GM21360 (cell line): Measurements from ENCODE around the gene EDDM13.
"Not testable (repeated sequence)": the region's sequence is repeated elsewhere in the genome, so short reads cannot be mapped to it uniquely, and the experiment has no call there.

Experiments
- ATAC-seq: cut with Tn5 transposase; IDR thresholded peaks from one replicate; pipeline ENCODE4 v1.9.1; 2021; ENCODE audit warnings: mild to moderate bottlenecking, moderate library complexity; ENCODE audit not compliant: unreplicated experiment

EDDM13 gene

DNA sequence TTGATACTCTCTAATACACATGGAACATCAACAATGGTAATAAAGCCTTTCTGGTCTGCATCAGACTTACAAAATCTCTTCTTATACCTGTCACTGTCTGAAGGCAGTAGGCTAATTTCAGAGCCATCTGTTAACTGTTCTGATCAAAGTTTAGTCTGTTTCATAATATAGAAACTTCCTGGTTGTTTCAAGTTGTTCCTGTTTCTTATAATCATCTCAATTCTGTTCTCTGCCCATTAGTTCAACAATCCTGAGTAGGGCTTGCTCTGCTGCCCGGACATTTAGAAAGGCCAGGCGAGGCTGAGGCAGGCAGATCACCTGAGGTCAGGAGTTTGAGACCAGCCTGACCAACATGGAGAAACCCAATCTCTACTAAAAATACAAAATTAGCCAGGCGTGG lies 47.4 kb downstream of the EDDM13 start:
- ATAC-seq: no peak

DNA sequence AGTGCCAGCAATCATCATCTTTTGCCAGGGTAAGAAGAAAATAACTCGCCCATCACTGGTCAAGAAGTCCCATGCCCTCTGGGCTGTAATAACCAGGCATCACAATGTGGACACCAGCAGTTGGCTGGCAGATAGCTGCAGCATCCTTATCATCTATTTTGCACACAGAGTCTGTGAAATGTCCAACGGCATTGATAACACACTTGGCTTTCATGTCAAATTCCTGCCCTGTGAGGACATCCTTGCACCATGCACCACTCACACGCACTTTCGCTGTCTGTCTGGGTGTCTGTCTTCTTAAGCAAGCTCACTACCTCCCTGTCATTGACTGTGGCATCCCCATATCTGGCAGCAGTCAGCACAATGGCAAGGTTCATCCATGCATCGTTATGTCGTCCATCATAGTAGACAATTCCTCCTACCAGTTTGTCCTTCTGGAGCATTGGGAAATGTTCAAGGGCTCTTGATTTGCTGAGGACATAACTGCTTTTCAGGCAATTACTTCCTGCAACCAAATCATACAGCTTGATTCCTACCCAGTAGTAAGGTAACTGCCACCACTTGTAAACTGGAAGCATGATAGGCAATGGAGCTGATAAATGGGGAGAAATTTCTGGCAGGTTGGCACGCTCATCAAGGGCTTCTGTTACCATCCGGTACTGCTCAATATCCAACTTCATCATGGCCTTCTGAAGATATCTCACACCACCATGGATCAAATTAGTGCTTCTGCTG lies 48.9 kb downstream of the EDDM13 start:
- ATAC-seq: no peak

DNA sequence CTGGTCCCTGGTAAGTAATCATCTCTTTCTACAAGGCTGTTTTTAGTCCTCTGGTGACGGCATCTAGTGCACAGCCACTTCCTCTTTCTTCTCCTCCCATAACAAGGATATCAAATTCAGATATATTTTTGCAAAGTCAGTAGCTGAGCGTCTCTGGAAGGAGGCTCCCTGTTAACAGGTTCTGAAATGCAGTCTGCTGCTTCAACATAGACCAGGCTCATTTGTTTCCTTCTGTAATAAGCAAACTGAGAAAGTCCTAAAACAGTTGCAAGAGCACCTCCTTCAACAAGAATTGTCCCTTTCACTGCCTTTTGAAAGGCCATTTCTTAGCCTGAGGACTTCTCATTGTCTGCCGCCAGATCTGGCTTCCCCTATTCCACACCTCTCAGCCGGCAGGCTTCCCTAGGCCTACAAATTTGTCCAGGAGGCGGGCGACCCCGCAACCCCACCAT lies 49.5 kb downstream of the EDDM13 start:
- no peak for ATAC-seq

DNA sequence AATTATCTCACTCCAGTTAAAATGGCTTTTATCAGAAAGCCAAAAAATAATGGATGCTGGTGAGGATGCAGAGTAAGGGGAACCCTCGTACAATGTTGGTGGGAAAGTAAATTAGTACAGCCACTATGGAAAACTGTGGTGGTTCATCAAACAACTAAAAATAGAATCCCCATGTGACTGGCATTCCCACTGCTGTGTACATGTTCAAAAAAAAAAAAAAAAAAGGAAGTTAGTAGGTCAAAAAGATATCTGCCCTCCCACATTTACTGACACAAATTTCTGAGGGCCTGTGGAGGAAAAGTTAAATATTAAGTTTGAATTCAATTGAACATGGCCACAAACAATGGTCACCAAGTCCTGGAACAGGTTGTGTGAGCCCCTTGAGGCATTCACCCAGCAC lies 51.9 kb downstream of the EDDM13 start:
- ATAC-seq: no peak

DNA sequence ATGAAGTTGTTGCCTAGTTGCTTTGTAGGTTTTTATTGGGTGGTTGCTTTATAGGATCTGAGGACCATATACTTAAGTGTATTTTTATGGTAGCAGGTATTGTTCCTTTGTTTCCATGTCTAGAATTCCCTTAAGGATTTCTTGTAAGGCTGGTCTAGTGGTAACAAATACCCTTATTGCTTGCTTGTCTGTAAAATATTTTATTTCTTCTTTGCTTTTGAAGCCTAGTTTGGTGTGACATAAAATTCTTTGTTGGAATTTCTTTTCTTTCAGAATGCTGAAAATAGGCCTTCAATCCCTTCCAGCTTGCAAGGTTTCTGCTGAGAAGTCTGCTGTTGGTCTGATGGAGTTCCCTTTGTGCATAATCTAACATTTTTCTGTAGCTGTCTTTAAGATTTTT lies 60.1 kb downstream of the EDDM13 start:
- no peak for ATAC-seq

DNA sequence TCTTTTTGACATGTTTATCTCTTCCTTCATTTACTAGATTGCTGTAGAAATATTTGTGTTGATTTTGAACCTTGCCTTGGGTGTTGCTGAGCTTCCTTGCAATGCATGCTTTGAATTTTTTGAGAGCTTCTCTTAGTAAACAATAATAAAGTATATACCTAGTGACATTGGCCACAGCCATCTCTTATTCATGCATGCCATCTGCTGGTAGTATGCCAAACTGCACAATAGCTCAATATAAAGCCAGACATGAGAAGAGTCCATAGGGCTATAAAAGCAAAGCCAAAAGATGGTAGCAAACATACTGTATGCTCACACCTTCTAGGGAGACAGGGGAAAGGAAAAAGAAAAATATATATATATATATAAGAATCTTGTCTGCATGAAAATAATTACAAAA lies 61.0 kb downstream of the EDDM13 start:
- no peak for ATAC-seq

DNA sequence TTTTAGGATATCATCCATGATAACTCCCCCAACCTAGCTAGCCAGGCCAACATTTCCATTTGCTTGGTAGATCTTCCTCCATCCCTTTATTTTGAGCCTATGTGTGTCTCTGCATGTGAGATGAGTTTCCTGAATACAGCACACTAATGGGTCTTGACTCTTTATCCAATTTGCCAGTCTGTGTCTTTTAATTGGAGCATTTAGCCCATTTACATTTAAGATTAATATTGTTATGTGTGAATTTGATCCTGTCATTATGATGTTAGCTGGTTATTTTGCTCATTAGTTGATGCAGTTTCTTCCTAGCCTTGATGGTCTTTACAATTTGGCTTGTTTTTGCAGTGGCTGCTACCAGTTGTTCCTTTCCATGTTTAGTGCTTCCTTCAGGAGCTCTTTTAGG lies 62.8 kb downstream of the EDDM13 start:
- not testable (repeated sequence) for ATAC-seq

DNA sequence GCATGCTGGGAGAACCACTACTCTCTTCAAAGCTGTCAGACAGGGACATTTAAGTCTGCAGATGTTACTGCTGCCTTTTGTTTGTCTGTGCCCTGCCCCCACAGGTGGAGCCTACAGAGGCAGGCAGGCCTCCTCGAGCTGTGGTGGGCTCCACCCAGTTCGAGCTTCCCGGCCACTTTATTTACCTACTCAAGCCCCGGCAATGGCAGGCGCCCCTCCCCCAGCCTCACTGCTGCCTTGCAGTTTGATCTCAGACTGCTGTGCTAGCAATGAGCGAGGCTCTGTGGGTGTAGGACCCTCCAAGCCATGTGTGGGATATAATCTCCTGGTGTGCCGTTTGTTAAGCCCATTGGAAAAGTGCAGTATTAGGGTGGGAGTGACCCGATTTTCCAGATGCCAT lies 64.5 kb downstream of the EDDM13 start:
- ATAC-seq: not testable (repeated sequence)

DNA sequence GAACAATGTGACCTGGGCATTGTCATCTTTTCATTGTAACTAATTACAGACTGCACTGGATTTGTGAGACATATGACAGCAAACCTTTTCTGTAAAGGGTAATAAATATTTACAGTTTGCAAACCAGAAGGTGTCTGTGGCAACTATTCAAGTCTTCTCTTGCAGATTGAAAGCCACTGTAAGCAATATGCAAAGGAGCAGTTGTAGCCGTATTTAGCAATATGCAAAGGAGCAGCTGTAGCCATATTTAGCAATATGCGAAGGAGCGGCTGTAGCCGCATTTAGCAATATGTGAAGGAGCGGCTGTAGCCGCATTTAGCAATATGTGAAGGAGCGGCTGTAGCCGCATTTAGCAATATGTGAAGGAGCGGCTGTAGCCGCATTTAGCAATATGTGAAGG lies 66.5 kb downstream of the EDDM13 start:
- ATAC-seq: not testable (repeated sequence)

DNA sequence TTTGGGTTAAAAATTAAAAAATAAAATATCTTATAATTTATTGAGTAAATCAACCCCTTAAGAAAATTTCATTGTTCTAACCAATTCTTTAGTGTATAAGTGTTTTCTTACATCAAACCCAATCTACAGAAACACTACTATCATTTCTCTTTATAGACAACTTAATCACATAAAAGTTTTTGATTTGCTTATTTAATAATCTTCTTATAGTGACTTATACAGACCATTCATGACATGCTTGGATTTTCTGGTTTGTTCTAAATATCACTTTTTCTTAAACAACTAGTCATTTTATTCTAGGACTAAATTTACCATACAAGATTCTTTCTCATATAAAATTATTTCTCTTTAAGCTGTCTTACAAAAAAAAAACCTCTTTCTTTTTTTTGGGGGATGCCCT lies 69.4 kb downstream of the EDDM13 start:
- no peak for ATAC-seq

DNA sequence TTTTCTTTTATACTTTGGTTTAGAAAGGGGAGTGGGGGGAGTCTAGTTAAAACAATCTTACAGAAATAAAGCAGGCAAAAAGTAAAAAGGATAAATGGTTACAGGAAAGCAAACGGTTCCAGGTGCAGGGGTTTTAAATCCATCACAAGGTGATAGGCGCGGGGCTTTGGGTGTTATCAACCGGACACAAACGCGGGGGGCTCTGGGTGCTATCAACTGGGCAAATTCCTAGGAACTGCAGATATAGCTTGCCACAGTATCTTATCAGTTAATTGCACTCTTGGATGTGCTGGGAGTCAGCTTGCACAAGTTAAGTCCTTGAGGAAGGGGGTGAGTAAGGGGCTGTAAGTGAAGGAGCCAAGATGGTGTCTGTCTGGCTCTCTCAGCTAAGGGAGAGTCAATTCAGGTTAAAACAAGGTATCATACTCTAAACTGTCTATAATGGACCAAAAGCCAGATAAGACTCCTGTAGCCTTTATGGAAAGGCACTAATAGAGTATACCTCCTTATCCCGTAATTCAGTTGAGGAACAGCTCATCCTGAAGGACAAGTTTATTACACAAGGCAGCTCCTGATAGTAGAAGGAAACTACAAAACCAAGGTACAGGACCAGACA lies 74.7 kb downstream of the EDDM13 start:
- no peak for ATAC-seq

DNA sequence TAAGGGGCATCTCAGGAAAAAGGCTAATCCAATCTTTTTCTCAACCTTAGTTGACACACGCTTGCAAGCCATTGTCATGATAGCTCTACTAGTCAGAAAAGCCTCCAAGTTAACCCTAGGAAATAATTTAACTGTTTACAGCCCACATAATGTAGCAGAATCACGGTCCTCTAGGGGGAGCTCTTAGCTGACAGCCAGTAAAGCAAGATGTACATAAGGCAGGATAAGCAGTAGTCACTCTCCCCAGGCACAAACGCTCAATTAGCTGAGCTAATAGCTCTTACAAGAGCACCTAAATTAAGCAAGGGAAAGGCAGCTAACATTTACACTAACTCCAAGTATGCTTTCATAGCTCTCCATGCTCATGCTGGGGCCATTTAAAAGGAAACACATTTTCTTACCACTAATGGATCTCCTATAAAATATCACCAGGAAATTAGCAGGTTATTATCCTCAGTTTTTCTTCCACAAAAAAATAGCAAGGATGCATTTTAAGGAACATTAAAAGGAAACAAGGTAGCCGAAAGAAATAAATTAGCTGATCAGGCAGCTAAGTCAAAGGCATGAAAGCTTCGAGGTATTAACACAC lies 75.8 kb downstream of the EDDM13 start:
- ATAC-seq: no peak

DNA sequence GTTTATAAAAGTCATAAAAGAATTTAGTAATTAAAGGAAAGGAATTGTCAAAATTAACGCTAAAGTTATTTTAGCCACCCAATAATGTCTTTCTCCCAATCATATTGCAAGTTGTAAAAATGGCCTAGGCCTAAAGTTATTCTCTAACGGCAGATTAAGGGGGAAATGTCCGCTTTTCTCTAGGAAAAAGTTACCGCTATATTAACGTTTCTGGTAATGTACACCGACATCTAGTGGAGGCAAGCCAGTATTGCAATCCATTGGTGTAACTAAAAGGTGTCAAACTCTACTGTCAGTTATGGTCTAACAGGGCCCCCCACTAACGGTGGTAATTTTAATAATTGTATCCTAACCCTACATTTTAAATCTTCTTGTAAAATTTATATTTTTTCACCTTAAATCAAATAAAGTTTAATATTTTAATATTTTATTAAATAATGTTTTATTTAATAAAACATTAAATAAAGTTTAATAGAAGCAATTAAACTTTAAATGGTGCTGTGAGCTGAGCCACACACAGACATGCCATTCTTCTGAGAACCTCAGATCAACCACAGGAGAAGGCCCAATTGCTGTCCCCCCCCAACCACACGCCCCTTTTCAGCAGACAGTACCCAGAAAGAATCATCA lies 78.0 kb downstream of the EDDM13 start:
- no peak for ATAC-seq

DNA sequence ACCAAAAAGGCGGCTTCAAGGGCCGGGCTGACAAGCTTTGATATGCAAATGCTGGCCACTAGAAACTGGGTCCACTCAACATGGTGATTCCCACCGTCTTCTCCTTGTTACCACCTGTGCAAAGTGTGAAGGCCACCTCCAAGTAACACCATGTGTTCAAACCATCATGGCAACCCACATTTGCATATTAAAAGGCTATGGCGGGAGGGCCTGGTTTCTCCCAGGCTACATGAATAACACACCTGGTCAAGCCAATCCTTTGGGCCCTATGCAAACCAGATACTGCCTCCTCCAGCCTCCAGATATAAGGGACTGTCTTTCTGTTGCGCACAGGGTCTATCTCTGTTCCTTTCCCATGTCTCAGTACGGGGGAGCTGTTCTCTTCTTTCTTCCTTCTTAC lies 78.7 kb downstream of the EDDM13 start:
- no peak for ATAC-seq

DNA sequence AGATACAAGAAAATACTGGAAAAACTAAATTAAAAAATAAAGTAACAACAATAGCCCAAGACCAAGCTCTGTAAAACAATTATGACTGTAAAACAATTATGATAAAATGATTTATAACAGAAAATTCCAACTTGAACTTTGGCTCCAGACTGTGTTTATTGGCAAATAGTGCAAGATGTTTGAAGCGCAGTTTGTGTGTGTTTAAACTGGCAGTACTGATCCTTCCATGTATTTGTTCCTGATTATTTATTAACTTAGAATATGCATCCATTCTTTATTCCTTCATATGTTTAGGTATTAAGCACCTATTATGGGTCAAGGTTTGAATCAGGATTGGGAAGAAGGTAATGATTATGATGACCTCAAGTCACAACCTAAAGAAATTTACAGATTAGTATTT lies 83.0 kb downstream of the EDDM13 start:
- ATAC-seq: no peak

DNA sequence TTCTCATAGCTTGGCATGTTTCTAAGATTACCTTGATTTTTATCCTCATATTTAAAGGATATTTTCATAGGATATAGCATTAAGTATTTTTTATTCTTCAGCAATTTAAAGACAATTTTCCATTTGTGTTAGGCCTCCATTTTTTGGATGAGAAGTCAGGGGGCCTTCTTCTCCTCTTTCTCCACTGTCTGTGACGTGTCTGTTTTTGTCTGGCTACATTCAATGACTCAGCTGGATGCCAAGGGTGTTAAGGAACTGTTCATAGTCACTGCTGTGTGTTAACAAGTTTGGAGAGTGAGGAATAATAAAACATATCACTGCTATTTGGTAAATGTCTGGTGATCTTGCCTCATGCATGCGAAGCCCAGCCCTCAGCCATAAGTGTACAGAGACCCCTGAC lies 84.4 kb downstream of the EDDM13 start:
- no peak for ATAC-seq
